ENCODE results near the gene CHDH.

- TF ChIP-seq, protein P1, sequence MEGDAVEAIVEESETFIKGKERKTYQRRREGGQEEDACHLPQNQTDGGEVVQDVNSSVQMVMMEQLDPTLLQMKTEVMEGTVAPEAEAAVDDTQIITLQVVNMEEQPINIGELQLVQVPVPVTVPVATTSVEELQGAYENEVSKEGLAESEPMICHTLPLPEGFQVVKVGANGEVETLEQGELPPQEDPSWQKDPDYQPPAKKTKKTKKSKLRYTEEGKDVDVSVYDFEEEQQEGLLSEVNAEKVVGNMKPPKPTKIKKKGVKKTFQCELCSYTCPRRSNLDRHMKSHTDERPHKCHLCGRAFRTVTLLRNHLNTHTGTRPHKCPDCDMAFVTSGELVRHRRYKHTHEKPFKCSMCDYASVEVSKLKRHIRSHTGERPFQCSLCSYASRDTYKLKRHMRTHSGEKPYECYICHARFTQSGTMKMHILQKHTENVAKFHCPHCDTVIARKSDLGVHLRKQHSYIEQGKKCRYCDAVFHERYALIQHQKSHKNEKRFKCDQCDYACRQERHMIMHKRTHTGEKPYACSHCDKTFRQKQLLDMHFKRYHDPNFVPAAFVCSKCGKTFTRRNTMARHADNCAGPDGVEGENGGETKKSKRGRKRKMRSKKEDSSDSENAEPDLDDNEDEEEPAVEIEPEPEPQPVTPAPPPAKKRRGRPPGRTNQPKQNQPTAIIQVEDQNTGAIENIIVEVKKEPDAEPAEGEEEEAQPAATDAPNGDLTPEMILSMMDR (IDR thresholded peaks at IDR 0.05) = no peak
- TF ChIP-seq POLR2A (IDR thresholded peaks at IDR 0.05) = no peak
Observed at GRCh38 chr3:53846851-53847155, 584 bp upstream of the CHDH start.
